Activated T-cell treated with anti-CD3 and anti-CD28 coated beads for 48 hours (primary cell): ENCODE data around the gene DBNDD1.

Experiments
- DNase-seq: peaks from one replicate; pipeline ENCODE4 v3.0.0-alpha.2; 2020; ENCODE audit warnings: low read depth

Gene DBNDD1

DNA sequence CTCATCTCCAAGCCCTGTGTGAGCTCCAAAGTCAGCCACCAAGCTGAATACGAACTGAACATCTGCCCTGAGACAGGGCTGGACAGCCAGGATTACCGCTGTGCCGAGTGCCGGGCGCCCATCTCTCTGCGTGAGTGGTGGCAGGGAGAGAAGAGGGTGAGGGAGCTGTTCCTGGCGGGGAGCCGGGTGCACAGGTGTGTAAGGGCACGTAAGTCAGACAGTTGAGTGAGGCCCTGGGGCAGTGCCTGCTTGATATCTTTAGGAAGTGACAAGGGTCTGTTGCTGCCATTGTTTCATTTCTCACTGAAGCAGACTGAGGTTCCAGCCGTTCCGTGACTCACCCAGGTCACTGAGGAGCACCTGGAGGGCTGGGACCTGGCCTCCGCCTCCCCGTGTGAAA, 58.3 kb downstream of the DBNDD1 start:
- DNase-seq: no peak

DNA sequence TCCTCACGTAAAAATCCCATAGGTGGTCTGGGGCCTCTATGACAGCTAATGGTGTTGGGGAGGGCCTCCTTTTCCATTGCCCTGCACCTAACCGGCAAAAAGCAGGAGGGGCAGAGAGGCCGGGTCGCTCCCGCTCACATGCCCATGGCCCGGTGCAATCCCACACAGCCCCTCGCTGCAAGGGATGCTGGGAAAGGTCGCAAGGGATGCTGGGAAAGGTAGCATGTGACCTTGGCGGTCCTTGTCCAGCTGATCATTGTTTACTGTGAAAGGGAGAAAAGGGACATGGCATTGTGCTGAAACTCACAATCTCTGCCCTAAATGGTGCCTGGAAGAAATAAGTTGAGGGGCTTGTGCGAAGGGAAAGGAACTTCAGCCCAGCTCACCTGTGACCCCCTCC, 60.7 kb downstream of the DBNDD1 start:
- DNase-seq: no peak

DNA sequence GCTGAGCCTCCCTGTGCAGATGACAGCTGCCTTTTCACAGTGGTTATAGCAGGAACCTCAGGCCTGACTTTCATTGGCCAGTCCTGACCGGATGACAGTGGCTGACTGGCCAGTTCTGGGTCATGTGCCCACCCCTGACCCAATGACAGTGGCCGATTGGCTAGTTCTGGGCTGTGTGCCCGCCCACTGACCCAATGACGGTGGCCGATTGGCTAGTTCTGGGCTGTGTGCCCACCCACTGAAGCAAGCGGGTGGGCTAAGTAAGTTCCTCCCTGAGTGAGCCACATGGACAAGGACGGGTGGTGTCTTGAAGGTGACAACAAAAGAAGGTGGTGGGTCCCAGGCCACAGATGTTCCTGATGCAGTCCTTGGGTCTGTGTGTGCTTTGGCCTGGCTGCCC, 61.2 kb downstream of the DBNDD1 start:
- no peak for DNase-seq

DNA sequence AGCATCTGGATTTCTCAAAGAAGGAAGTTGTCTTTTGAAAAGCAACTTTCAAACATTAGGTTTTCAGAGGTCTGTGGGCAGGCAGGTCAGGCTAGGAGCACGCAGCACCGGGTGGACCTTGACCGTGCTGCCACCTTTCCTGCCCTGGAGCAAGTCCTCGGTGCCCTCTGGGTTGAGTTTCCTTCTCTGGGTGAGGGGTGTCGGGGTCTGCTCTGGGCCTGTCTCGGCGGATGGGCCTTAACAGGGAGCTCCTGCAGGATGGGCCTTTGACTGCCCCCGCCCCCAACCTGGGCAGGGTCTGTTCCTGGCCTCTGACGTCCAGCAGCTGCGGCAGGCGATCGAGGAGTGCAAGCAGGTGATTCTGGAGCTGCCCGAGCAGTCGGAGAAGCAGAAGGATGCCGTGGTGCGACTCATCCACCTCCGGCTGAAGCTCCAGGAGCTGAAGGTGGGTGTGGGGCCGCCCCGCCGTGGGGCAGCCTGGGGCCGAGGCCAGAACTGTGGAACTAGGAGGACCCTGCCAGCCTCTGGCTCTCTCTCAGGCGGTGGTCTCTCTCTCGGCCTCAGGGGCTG, 62.0 kb downstream of the DBNDD1 start:
- DNase-seq: no peak

DNA sequence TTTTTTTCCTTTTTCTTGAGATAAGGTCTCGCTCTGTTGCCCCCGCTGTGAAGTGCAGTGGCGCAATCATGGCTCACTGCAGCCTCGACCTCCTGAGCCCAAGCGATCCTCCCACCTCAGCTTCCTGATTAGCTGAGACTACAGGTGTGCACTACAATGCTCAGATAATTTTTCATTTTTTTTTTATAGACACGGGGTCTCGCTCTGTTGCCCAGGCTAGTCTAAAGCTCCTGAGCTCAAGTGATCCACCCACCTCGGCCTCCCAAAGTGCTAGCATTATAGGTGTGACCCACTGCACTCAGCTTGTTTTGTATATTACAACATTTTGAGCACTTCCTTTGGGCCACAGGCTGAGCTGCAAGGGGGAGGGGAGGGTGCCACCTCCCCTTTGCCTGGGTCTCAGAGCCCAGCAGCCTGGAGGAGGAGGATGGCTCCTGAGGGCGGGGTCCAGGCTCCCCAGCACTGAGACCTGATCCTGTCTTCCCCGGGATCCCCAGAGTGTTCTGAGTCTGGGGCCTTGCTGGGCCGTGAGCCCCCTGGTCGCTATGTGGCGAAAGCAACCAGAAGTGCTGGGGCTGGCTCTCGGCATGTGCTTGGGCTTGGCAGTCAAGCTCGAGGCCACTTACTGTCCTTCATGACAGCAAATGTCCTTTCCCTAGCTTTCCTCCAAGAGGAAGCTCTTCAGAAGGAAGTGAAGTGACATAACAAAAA, 62.6 kb downstream of the DBNDD1 start:
- no peak for DNase-seq

DNA sequence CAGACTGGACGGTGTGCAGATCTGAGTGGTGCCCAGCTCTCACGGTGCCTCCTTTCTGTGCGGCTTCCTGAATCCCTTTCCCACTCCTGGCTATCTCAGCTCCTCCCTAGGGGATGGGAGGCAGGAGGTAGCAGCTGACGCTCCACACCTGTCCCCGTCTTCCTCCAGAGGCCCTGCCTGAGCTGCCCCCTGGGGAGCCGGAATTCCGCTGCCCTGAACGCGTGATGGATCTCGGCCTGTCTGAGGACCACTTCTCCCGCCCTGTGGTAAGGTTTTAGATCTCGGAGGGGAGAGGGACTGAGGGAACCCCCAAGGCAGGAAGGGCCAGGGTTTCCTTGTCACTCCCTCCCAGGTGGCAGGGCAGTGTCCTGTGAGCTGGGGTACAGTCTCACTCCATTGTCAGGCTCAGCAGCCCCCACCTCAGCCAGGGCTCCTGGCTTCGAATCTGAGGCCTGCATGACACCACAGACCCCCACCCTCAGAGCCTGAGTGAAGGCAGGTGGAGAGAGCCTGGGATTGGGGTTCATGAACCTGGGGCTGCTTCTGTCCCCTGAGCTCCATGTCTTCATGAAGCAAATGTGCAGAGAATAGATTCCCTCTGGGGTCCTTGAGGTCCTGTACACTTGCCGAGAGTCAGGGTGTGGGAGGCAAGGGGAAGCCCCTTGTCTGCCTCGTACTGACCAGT, 64.1 kb downstream of the DBNDD1 start:
- DNase-seq: no peak
